Peyer's patch (tissue), 4 donors: ENCODE measurements around the gene PRDM8.

Experiments used
- CTCF ChIP-seq, 6 experiments: fragments of 450-650 bp in 4 of 6; fragments of 200-600 bp in 2 of 6; sonication (generic) in 1 of 6; IDR thresholded peaks; one replicate each; pipeline ENCODE4 v1.5.1; 2017 to 2019; ENCODE audit warnings: antibody characterized with exemption in 6 of 6, mild to moderate bottlenecking in 3 of 6, moderate library complexity in 1 of 6
- POLR2A ChIP-seq, 2 donors: fragments of 450-650 bp; IDR thresholded peaks; one replicate each; pipeline ENCODE4 v1.5.1; 2017; ENCODE audit warnings: antibody characterized with exemption in 2 of 2, mild to moderate bottlenecking in 2 of 2, moderate library complexity in 2 of 2

- TF ChIP-seq CTCF (IDR thresholded peaks at IDR 0.05) (no peak), POLR2A (IDR thresholded peaks at IDR 0.05) (no peak)
These were observed 518 bp downstream of the PRDM8 start for GRCh38 chr4:80197601-80198440.
